GM12874 (cell line): ENCODE data around the gene FOXG1.

Experiments used
- CTCF ChIP-seq: IDR thresholded peaks from 2 replicates; pipeline ENCODE4 v1.5.1; 2011; ENCODE audit warnings: low read depth, mild to moderate bottlenecking, control low read depth, low read length, moderate library complexity; ENCODE audit not compliant: insufficient read depth

Gene FOXG1

GRCh38 chr14:28807518-28807917 is 40.9 kb downstream of the FOXG1 start:
- TF ChIP-seq CTCF = no peak

GRCh38 chr14:28813810-28814209 is 47.2 kb downstream of the FOXG1 start:
- no peak for TF ChIP-seq CTCF
